HEK293 (cell line): ENCODE results near the gene TCHHL1.

Experiments used
- CTCF ChIA-PET: fragments of 350-600 bp; formaldehyde crosslinking; extraction: SDS; loops from one replicate; lab custom pipeline; 2021; ENCODE audit warnings: antibody characterized with exemption; lab: Yijun Ruan, JAX
- POLR2A ChIA-PET: fragments of 300-600 bp; formaldehyde crosslinking; extraction: SDS; loops from one replicate; lab custom pipeline; 2020; ENCODE audit warnings: antibody characterized with exemption, inconsistent platforms; lab: Yijun Ruan, JAX
- H3K27ac ChIP-seq: fragments of 200-500 bp; sonication (Bioruptor generic); 2 replicates; pipeline ENCODE4 v1.5.1; 2014; ENCODE audit warnings: low read depth, low read length, control low read depth, inconsistent platforms; ENCODE audit errors: extremely low read depth
- H3K36me3 ChIP-seq, 2 experiments: fragments of 200-500 bp in 1 of 2; sonication (Bioruptor generic) in 1 of 2; 1 replicate in 1 of 2; 2 replicates in 1 of 2; pipeline ENCODE4 v1.5.1; 2014 to 2017; ENCODE audit warnings: inconsistent platforms in 2 of 2, low read length in 2 of 2; ENCODE audit not compliant: control insufficient read depth in 2 of 2, insufficient read depth in 1 of 2
- H3K4me1 ChIP-seq: fragments of 200-500 bp; sonication (Bioruptor generic); 2 replicates; pipeline ENCODE4 v1.5.1; 2014; ENCODE audit warnings: mild to moderate bottlenecking, low read length, inconsistent platforms; ENCODE audit not compliant: control insufficient read depth, insufficient read depth
- H3K4me3 ChIP-seq: 2 replicates; pipeline ENCODE4 v1.5.1; 2011; ENCODE audit warnings: low read depth, mild to moderate bottlenecking, control low read depth, low read length, moderate library complexity
- H3K9me3 ChIP-seq: fragments of 200-500 bp; sonication (Bioruptor generic); 2 replicates; pipeline ENCODE4 v1.5.1; 2014; ENCODE audit warnings: low read depth, low read length, inconsistent platforms; ENCODE audit not compliant: control insufficient read depth, insufficient read depth
- KLF16 ChIP-seq: fragments of 450-650 bp; formaldehyde crosslinking; IDR thresholded peaks from 2 replicates; pipeline ENCODE4 v1.5.1; 2017; ENCODE audit warnings: missing biosample characterization, missing genetic modification characterization
- SCRT2 ChIP-seq: fragments of 450-650 bp; formaldehyde crosslinking; IDR thresholded peaks from 2 replicates; pipeline ENCODE4 v1.5.1; 2016; ENCODE audit warnings: missing biosample characterization, missing genetic modification characterization
- ZBTB17 ChIP-seq: fragments of 450-650 bp; formaldehyde crosslinking; IDR thresholded peaks from 2 replicates; pipeline ENCODE4 v1.5.1; 2016; ENCODE audit warnings: missing biosample characterization, missing genetic modification characterization
- ZBTB7A ChIP-seq: fragments of 450-650 bp; formaldehyde crosslinking; IDR thresholded peaks from 2 replicates; pipeline ENCODE4 v1.5.1; 2016; ENCODE audit warnings: low read depth, missing biosample characterization, missing genetic modification characterization
- ZEB2 ChIP-seq: fragments of 450-650 bp; formaldehyde crosslinking; IDR thresholded peaks from 2 replicates; pipeline ENCODE4 v1.5.1; 2016; ENCODE audit warnings: missing biosample characterization, missing genetic modification characterization
- ZFP37 ChIP-seq: fragments of 450-650 bp; formaldehyde crosslinking; IDR thresholded peaks from 2 replicates; pipeline ENCODE4 v1.5.1; 2016; ENCODE audit warnings: missing biosample characterization, missing genetic modification characterization
- ZNF114 ChIP-seq: fragments of 450-650 bp; formaldehyde crosslinking; IDR thresholded peaks from 2 replicates; pipeline ENCODE4 v1.5.0; 2017; ENCODE audit warnings: missing biosample characterization, missing genetic modification characterization
- ZNF169 ChIP-seq: fragments of 450-650 bp; formaldehyde crosslinking; IDR thresholded peaks from 2 replicates; pipeline ENCODE4 v1.5.1; 2016; ENCODE audit warnings: missing biosample characterization, missing genetic modification characterization
- ZNF2 ChIP-seq: fragments of 450-650 bp; formaldehyde crosslinking; IDR thresholded peaks from 2 replicates; pipeline ENCODE4 v1.5.1; 2016; ENCODE audit warnings: missing biosample characterization, missing genetic modification characterization
- ZNF510 ChIP-seq: fragments of 450-650 bp; formaldehyde crosslinking; IDR thresholded peaks from 2 replicates; pipeline ENCODE4 v1.5.1; 2018; ENCODE audit warnings: mild to moderate bottlenecking, missing genetic modification characterization, missing biosample characterization; ENCODE audit not compliant: insufficient replicate concordance
- ZNF624 ChIP-seq: fragments of 450-650 bp; formaldehyde crosslinking; IDR thresholded peaks from 2 replicates; pipeline ENCODE4 v1.5.1; 2017; ENCODE audit warnings: missing biosample characterization, missing genetic modification characterization
- ZNF629 ChIP-seq: fragments of 450-650 bp; formaldehyde crosslinking; IDR thresholded peaks from 2 replicates; pipeline ENCODE4 v1.5.1; 2017; ENCODE audit warnings: missing biosample characterization, missing genetic modification characterization
- ZNF654 ChIP-seq: fragments of 450-650 bp; formaldehyde crosslinking; IDR thresholded peaks from 2 replicates; pipeline ENCODE4 v1.5.1; 2016; ENCODE audit warnings: low read depth, missing biosample characterization, missing genetic modification characterization
- ZNF660 ChIP-seq: fragments of 450-650 bp; IDR thresholded peaks from 2 replicates; pipeline ENCODE4 v1.5.1; 2018; ENCODE audit warnings: missing biosample characterization, mild to moderate bottlenecking, missing genetic modification characterization
- ZNF768 ChIP-seq: fragments of 450-650 bp; formaldehyde crosslinking; IDR thresholded peaks from 2 replicates; pipeline ENCODE4 v1.5.1; 2018; ENCODE audit warnings: missing biosample characterization, mild to moderate bottlenecking, missing genetic modification characterization
- ZNF837 ChIP-seq: fragments of 450-650 bp; formaldehyde crosslinking; IDR thresholded peaks from 2 replicates; pipeline ENCODE4 v1.5.1; 2016; ENCODE audit warnings: missing biosample characterization, missing genetic modification characterization
- ZSCAN30 ChIP-seq: fragments of 450-650 bp; IDR thresholded peaks from 2 replicates; pipeline ENCODE4 v1.5.1; 2018; ENCODE audit warnings: missing biosample characterization, mild to moderate bottlenecking, missing genetic modification characterization, moderate library complexity
- TF ChIP-seq, protein P1 (sequence below): fragments of 450-650 bp; formaldehyde crosslinking; IDR thresholded peaks from 2 replicates; pipeline ENCODE4 v1.5.1; 2016; ENCODE audit warnings: missing biosample characterization, missing genetic modification characterization
- TF ChIP-seq, protein P2 (sequence below): fragments of 450-650 bp; formaldehyde crosslinking; IDR thresholded peaks from 2 replicates; pipeline ENCODE4 v1.5.1; 2016; ENCODE audit warnings: missing biosample characterization, missing genetic modification characterization, low read depth

The TCHHL1 gene

DNA sequence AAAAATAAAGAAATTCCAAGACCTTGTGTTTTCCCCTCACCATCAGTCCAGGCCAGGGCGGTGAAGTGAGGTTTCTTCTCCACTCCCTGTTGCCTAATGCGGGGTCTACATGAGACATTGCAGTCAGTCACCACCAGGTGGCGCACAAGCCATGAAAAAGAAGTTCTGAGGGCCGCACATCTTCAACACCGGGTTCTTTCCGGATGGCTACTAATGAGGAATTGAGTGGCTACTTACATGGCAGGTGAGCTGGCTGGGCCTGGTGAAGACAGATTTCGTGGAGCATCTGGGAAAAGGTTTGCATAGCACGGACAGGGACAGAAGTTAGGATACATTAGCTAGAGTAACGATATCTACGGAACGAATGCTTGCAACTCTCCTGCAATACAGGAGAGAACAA lies 36.3 kb downstream of the TCHHL1 start:
- Histone ChIP-seq H3K27ac (no peak overlapping the region), H3K36me3 (no peaks in the 10 kb centered on the region), H3K4me1 (peaks cover 4% of the 10 kb centered on the region), H3K9me3 (no peaks in the 10 kb centered on the region), H3K4me3 (no peak overlapping the region)
- ChIA-PET POLR2A (no interaction called here), CTCF (interaction anchor here (0.7 to 13.0 kb wide), 42 partner anchors 9 to 429 kb away, joined by 3 to 223 read pairs (median 4); partner anchors contain the start of gene S100A11)
- TF ChIP-seq ZNF624 (tag by site-specific recombination), result no peak
- 0 out of 2 replicates have a peak, but pooled peaks have one; percentile 21 for TF ChIP-seq ZBTB17 (tag by site-specific recombination)
- 0 out of 2 replicates have a peak, but pooled peaks have one; percentile 27 for TF ChIP-seq ZEB2 (tag by site-specific recombination)
- no peak for TF ChIP-seq ZNF169 (tag by site-specific recombination)
- 0 out of 2 replicates have a peak, but pooled peaks have one; percentile 42 for TF ChIP-seq ZFP37 (tag by site-specific recombination)
- 0 out of 2 replicates have a peak, but pooled peaks have one; percentile 31 for TF ChIP-seq ZNF2 (tag by site-specific recombination)
- TF ChIP-seq ZNF837, result no peak
- TF ChIP-seq, protein P1, sequence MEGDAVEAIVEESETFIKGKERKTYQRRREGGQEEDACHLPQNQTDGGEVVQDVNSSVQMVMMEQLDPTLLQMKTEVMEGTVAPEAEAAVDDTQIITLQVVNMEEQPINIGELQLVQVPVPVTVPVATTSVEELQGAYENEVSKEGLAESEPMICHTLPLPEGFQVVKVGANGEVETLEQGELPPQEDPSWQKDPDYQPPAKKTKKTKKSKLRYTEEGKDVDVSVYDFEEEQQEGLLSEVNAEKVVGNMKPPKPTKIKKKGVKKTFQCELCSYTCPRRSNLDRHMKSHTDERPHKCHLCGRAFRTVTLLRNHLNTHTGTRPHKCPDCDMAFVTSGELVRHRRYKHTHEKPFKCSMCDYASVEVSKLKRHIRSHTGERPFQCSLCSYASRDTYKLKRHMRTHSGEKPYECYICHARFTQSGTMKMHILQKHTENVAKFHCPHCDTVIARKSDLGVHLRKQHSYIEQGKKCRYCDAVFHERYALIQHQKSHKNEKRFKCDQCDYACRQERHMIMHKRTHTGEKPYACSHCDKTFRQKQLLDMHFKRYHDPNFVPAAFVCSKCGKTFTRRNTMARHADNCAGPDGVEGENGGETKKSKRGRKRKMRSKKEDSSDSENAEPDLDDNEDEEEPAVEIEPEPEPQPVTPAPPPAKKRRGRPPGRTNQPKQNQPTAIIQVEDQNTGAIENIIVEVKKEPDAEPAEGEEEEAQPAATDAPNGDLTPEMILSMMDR (tag by site-specific recombination), result peak; percentile 71
- peak; percentile 18 for TF ChIP-seq ZNF510 (tag by site-specific recombination)
- TF ChIP-seq, protein P2, sequence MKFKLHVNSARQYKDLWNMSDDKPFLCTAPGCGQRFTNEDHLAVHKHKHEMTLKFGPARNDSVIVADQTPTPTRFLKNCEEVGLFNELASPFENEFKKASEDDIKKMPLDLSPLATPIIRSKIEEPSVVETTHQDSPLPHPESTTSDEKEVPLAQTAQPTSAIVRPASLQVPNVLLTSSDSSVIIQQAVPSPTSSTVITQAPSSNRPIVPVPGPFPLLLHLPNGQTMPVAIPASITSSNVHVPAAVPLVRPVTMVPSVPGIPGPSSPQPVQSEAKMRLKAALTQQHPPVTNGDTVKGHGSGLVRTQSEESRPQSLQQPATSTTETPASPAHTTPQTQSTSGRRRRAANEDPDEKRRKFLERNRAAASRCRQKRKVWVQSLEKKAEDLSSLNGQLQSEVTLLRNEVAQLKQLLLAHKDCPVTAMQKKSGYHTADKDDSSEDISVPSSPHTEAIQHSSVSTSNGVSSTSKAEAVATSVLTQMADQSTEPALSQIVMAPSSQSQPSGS (tag by site-specific recombination), result no peak
- peak; percentile 66 for TF ChIP-seq SCRT2 (tag by site-specific recombination)
- peak; percentile 57; the same call in 1 of the 2 replicates for TF ChIP-seq ZNF660 (tag by site-specific recombination)
- 0 out of 2 replicates have a peak, but pooled peaks have one; percentile 45 for TF ChIP-seq ZSCAN30 (tag by site-specific recombination)
- peak; percentile 85 for TF ChIP-seq ZNF654 (tag by site-specific recombination)

DNA sequence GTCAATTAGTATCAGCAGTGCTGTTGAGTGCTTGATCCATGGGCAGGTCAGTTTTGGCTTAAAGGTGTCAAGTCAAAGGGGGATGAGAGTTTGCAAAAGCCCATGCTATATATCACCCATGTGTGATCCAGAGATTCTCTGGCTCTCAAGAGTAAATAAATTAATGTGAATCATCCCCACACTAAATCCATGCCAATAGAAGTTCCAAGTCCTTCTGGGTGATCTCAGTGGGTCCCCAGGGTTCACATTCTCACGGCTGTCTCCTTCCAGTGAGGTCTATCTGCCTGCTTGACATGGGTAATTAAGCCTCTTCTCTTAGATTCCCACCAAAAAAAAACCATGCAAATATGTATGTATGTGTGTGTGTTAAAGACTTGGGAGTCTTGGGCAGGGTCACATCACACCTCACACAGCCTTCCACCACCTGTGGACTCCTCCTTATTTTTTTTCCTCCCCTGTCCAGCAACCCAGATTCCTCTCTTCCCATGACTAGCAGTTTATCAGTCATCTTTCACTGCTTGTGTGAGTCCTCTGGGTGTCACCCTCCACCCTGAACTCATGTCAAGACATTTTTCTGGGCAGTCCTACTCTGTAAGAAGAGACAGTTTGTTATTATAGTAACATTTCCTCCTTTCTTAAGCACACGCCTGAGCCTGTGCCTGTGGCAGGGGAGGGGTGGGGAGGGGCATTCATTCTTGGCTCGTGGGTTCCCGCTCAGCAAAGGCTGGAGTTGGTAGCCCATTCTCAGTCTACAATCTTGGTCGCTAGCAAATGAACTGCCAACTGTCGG lies 37.8 kb downstream of the TCHHL1 start:
- Histone ChIP-seq H3K36me3 (no peaks in the 10 kb centered on the region), H3K4me1 (peaks cover 8% of the 10 kb centered on the region), H3K27ac (no peak overlapping the region), H3K9me3 (no peaks in the 10 kb centered on the region), H3K4me3 (no peak overlapping the region)
- TF ChIP-seq KLF16 (tag by site-specific recombination) (no peak), ZNF629 (tag by site-specific recombination) (no peak), ZNF114 (tag by site-specific recombination) (no peak), ZNF768 (tag by site-specific recombination) (no peak), ZBTB7A (tag by site-specific recombination) (no peak)
- TF ChIP-seq, protein P1 (tag by site-specific recombination), result no peak
- POLR2A ChIA-PET, result no interaction called here
- CTCF ChIA-PET, result interaction anchor here (0.7 to 13.0 kb wide), 4 partner anchors 44 to 408 kb away, joined by 3 to 223 read pairs (median 36); no protein-coding TSS in a partner anchor
